Activated CD4-positive, alpha-beta T cell treated with anti-CD3 and anti-CD28 coated beads, Interleukin-2, amount 50 U/mL, for 16 hours (primary cell): Measurements from ENCODE around the gene DDHD1.
A peak's percentile ranks its signal among the peaks of the same experiment; 100 is the strongest.
"Not testable (repeated sequence)": the region's sequence is repeated elsewhere in the genome, so short reads cannot be mapped to it uniquely, and the experiment has no call there.

Experiments
- DNase-seq: peaks from one replicate; pipeline ENCODE4 v3.0.0-alpha.2; 2020

Gene DDHD1

DNA sequence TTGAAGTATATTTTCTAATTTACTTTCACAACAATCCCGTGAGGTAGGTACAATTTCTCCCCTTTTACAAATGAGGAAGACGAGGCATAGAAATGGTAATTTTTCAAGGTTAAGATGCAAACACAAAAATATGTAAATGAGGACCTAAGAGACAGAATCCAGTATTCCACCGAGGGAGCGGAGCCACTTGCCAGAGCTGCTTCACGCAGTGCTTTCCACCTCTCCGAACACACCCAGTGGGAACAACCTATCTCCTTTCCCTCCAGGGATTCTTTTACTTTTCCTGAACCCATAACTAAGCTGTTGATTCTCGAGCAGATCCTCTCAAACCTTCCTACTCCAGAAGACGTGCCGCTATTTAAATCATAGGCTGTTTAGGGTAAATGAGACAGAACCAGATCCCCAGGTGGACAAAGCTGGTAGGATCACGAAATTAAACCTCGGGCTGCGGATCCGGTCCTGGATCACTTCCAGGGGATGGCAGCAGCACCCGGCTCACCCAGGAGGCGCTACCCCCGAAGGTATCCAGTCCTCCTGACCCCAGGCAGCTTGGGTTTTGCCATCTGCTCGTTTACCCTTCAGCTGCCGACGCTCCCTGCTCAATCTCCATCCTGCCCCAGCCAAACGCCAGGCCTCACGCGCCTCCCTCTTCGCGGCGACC, 1.5 kb downstream of the DDHD1 start:
- DNase-seq: peak; percentile 54

DNA sequence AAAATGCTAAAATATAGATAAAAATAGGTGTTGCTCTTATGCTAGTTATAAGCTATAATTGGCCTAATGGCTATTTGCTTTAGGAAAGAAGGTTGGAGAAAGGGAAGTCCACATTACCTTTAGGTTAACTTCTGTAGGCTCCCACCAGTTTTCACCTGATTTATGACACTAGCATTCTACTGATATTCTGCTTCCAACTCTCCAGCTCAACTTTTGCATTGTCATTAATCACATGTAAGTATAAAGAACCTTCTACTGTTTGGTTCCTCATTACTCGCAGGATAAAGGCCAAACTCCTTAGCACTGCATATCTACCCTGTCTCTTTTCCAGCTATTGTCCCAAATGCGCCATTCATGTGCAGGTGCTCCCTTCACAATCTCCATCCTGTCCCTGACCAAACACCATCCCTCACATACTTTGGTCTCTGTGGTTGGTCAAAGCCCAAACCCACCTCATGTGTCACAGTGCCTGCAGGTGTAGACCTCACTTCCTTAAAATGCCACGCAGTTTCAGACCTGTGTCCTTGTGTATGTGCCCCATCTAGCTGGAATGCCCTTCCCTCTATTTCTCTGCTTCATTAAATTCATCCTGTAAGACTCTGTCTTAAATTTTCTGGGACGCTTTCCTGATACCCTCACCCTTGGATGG, 3.3 kb downstream of the DDHD1 start:
- DNase-seq: no peak

DNA sequence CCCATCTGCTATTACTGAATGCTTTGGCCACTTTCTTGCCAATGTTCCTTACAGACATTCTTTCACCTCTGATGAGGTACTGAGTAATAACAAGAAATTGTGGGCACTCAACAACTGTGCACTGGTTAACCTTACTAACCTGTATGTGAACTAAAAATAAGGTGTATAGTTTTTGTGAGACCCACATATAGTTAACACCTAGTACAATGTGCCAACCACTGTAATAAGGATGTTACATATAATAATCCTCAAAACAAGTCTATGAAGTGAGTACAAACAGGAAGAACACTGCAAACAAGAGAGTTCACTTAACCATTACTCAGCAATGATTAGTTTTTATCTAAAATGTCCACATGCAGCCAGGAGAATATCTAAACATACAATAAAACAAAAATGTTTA, 4.5 kb downstream of the DDHD1 start:
- peak; percentile 74 for DNase-seq

DNA sequence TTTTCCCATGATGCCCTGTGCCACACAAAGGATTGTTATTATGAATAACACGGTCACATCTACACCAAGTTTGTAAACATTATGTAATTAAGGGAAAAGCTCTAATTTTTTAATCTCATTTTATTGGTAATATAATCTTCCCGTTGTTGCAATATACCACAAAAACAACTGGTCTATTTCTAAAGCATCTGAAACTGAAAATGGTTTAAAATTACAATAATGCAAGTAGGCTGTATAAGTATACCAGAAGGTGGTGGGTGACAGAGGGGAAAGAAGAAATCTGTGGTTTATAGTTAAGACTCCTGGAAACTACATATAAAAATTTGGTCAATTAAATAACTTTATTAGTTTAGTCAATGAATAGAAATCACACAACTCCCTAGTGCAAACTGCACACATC, 5.2 kb downstream of the DDHD1 start:
- no peak for DNase-seq

DNA sequence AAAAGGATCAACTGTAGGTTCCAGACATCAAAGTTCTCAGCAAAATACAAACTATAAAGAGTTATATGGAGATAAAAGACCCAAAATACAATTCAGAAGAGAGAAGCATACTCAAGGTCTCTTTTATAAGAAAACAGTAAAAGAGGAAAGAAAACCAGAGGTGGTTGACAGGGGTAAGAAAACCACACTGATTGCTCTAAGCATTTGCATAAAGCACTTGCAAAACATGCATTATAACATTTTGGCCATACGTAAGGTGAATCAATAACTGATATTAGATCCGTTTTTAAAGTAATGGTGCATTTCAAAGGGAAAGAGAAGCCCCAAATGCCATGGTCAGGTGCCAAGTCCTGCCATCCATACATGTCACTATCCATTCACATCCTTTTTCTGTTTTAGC, 5.9 kb downstream of the DDHD1 start:
- no peak for DNase-seq

DNA sequence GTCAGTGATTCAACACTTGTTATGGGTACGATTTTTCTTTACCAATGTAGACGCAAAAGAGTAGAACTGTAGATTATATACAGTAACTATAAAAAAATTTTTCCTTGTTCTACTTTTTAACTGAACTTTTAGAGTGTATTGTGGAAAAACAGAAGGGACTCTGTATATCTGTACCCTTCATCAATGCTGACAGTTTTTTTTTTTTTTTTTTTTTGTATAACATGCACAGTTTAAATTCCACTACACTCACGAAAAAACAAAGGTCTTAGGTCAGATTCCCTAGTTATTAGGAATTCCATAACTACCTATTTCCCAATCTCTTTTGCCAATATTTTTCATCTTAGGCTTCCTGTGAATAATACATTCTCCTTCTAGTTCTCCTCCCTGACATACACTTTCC, 6.4 kb downstream of the DDHD1 start:
- no peak for DNase-seq

DNA sequence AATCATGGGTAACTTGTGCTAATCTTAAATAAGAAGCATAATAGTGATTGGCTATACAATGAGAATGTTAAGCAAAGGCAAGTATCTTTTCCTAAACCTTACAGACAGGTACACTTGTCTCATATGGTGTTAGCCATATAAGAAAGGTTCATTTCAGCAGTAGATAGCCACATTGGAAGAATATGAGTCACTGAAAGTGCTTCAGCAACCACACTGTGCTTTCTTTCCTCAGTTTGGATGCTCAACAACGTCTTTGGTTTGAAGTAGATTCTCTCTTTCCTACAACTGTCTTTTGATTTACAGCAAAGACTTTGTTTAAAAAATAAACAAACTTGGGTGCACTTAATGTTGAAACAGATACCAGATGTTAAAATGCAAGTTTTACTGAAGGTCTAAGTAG, 8.9 kb downstream of the DDHD1 start:
- peak; percentile 79 for DNase-seq

DNA sequence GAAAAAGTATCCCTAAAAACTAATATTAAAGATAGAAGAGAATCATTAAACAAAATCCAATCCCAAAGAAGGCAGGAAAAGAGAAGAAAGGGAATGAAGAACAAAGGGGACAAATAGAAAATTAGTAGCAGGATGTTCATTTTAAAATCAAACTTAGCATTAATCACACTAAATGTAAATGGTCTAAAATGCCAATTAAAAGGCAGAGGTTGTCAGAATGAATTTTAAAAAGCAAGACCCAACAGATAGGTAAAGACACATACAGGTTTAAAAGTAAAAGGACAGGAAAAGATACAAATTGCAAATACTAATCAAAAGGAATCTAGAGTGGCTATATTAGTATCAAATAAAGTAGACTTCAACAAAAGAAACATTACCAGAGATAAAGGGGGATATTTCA, 12.5 kb downstream of the DDHD1 start:
- DNase-seq: no peak

DNA sequence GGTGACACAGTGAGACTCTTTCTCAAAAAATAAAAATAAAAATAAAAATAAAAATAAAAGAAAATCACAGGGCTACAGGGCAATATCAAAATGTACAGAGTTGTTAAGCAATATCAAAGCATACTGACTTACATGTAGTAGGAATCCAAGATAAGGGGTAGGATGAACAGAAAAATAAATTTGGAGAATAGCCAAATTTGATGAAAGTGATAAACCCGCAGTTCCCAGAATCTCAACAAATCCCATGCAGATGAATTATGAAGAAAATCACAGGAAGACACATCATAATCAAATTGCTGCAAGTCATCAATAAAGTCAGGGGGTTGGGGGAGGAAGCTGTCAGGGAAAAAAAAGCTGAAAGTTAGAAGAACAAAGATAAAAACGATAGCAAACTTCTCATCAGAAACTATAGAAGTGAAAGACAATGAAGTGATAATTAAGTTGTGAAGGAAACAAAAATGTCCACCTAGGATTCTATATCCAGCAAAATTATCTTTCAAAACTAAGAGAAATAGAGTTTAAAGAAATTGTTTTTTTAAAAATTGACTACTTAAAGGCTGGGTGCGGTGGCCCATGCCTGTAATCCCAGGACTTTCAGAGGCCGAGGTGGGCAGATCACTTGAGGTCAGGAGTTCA, 15.4 kb downstream of the DDHD1 start:
- DNase-seq: no peak

DNA sequence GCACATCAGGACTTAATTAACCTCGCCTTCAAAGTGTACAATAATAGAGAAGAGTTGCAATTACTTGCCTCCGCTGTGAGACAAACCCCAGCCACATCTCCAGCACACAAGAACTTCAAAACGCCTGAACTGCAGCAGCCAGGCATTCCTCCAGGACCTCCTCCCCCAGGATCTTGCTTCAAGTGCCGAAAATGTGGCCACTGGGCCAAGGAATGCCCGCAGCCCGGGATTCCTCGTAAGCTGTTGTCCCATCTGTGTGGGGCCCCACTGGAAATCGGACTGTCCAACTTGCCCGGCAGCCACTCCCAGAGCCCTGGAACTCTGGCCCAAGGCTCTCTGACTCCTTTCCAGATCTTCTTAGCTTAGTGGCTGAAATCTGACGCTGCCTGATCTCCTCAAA, 22.6 kb downstream of the DDHD1 start:
- DNase-seq: not testable (repeated sequence)

DNA sequence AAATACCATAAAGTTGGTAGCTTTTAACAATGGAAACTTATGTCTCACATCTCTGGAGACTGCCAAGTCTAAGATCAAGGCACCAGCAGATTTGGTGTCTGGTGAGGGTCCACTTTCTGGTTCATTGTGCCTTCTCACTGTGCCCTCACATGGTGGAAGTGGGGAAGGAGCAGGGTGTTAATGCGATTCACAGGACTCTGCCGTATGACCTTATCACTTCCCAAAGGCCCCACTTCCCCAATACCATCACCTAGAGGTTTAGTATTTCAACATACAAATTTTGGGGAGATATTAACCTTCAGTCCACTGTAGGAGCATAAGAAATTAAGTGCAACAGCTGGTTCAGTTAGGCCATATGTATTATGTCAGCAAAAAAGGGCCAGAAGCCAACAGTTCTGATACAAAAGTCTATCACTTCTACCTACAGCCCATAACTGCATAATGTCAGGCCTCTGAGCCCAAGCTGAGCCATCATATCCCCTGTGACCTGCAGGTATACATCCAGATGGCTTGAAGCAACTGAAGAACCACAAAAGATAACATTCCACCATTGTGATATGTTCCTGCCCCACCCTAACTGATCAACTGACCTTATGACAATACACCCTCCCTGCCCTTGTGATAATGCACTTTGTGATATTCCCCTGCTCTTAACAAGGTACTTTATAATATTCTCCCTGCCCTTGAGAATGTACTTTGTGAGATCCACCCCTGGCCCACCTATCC, 24.7 kb downstream of the DDHD1 start:
- no peak for DNase-seq

DNA sequence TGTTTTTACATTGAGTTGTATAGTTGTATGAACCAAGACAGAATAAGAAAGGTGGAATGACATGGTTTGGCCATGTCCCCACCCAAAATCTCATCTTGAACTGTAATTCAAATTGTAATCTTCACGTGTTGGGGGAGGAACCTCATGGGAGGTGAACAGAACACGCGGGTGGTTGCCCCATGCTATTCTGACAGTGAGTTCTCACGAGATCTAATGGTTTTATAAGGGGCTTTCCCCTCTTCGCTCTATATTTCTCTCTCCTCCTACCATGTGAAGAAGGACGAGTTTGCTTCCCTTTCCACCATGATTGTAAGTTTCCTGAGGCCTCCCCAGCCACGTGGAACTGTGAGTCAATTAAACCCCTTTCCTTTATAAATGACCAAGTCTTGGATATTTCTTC, 25.3 kb downstream of the DDHD1 start:
- no peak for DNase-seq

DNA sequence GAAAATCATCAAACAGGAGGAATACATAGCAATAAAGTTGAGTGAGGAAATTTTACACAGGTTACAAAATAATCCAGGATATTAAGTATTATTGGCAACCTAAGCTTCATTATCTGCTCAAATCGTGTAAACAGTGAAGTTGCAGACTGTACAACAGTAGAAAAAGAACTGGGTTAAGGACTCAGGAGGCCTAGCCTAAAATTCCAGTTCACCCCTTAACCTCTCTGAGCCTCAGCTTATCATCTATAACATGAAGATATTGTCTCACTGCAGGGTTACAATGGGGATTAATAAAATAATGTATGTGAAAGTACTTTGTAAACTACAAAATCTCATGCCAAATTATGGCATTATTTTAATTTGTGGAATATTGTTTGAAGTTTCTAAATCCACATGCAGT, 26.0 kb downstream of the DDHD1 start:
- DNase-seq: no peak

DNA sequence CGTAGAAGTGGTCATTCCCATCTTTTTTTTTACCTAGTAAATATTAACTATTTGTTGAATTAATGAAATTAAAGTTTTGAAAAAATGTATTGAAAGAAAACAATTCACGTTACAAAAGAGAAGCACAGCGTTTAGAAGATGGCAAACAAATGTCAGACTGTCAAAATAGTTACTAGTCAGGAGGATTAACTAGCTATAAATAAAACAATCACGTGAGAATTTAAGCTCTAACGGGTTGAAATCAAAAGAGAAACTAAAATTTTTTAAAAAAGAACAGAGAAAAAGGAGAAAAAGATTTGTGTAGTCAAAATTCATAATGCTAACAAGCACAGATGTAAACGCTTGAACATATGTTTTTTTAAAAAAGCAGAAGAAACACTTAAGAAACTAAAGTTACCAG, 26.4 kb downstream of the DDHD1 start:
- no peak for DNase-seq

DNA sequence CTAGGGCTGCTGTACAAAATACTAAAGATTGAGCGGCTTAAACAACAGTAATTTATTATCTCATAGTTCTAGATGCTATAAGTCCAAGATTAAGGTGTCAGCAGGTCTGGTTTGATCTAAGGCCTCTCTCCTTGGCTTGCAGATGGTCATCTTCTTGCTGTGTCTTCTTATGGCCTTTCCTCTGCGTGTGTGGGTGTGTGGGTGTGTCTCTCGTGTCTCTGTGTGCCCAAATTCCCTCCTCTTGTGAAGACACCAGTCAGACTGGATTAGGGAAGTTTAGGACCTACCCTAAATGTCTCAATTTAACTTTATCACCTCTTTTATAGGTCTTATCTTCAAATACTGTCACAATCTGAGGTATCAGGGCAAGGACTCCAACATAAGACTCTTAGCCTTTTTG, 28.3 kb downstream of the DDHD1 start:
- DNase-seq: no peak

DNA sequence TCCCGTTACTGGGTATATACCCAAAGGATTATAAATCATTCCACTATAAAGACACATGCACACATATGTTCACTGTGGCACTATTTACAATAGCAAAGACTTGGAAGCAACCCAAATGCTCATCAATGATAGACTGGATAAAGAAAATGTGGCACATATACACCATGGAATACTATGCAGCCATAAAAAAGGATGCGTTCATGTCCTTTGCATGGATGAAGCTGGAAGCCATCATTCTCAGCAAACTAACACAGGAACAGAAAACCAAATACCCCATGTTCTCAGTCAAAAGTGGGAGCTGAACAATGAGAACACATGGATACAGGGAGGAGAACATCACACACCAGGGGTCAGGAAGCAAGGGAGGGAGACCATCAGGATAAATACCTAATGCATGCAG, 31.7 kb downstream of the DDHD1 start:
- DNase-seq: not testable (repeated sequence)

DNA sequence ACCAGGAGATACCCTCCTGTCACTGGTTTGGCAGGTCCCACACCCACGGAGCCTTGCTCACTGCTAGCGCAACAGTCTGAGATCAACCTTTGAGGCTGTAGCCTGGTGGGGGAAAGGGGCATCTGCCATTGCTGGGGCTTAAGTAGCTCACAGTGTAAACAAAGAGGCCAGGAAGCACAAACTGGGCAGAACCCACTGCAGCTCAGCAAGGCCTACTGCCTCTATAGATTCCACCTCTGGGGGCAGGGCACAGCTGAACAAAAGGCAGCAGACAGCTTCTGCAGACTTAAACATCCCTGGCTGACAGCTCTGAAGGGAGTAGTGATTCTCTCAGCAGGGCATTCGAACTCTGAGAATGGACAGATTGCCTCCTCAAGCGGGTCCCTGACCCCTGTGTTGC, 35.6 kb downstream of the DDHD1 start:
- not testable (repeated sequence) for DNase-seq

DNA sequence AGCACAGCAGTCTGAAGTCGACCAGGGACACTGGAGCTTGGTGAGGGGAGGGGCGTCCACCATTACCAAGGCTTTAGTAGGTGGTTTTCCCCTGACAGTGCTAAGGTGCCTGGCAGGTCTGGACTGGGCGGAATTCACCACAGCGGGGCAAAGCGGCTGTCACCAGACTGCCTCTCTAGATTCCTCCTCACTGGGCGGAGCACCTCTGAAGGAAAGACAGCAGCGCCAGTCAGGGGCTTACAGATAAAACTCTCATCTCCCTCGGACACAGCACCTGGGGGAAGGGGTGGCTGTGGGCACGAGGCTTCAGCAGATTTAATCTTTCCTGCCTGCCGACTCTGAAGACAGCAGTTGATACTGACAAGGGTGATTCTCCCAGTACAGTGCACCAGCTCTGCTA, 39.1 kb downstream of the DDHD1 start:
- no peak for DNase-seq

DNA sequence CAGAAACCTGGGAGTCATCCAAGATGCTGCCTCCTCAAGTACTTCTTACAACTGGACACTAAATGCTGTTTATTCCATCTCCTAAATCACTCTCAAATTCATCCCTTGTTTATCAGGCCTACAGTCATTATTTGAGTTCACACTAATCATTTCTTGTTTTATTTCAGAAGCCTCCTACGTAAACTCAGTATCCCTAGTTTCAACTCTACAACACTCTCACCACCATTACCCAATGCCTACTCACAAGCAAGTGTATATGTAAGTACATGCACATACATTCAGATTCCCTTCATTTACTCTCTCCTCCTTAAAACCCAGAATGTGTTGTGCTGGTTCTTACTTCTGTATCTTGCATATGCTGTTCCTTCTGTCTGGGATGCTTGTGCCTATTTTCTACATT, 43.0 kb downstream of the DDHD1 start:
- DNase-seq: peak; percentile 58

DNA sequence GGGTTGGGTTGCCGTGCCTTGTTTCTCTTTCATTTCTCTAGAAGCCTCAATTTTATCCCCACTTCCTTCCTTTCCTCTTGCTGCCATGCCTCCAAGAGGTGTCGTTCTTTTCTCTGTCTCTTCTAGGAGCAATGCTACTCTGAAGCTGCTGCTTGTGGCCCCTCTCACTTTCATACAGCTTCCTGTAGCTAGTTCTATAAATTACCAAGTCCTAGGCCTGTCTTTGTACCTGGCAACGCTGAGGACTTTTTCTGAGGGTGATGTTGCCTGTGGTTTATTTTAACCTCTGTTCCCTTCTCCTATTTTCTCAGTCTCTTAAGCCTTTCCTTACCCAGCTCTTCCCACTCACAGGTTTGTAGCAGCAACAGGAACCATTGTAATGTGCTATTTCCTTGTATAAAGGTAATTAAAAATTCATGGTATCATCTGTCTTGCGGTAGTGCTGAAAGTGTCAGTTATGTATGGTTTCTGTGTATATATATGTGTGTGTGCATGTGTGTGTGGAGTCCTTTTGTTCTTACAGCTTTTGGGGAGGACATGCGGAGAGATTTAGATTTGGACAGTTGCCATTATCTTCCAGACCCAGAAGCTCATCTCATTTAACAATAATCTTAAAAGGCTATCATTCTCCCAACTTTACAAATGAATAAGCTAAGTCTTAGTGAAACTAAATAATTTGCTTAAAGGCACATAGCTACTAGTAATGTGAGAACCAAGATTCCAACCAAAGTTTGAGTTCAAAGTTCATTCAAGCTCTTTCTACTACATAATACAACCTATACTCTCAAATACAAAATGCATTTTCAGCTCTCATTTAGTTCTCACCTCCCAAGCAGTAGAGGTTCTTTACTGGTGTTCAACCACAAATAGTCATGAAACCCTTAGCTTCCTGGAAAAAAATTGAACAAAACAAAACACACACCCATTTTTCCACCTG, 43.8 kb downstream of the DDHD1 start:
- peak; percentile 89 for DNase-seq

DNA sequence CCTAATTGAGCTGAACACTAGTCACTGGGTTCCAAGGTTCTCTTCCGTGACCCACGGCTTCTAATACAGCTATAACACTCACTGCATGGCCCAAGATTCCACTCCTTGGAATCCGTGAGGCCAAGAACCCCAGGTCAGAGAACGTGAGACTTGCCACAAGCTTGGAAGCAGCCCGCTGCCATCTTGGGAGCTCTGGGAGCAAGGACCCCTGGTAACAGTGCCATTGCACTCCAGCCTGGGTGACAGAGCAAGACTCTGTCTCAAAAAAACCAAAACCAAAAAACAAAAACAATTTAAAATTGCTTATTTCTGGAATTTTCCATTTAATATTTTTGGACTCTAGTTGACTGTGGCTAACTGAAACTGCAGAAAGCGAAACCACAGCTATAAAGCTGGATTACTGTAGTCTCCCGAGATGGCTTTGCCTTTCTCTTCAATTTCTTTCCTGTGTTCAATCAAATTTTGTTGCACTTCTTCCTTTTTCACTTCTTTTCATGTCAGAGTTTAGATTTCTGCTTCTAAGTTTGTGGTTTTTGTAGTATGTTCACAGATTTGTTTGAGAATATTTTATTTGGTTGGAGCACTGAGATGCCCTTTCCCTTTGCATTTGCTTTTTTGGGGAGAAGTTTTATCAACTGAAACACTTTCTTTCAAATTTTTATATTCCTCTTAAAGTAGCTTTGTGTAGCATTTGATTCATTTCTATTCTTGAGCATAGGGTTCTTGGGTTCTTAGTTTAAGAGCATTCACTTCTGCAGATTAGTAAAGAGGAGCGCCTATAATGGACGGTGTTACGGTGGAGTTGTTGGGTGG, 44.6 kb downstream of the DDHD1 start:
- DNase-seq: peak; percentile 20

DNA sequence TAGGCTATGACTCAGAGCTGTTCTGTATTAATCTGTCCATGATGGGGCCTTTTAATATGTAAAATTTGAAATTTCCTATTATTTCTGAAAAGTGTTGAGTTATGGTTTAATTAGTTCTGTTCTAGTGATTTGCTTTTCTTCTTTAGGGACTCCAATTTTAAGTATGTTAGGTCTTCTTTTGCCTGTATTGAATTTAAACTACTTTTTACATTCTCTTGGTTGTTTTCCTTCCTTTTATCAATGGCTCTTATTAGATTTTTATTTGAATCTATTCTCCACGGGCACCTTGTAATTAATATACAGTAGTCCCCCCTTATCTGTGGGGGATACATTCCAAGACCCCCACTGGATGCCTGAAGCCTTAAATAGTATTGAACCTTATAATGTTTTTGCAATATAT, 46.4 kb downstream of the DDHD1 start:
- no peak for DNase-seq
